Suprapubic skin (tissue), 4 donors: Measurements from ENCODE around the gene GIT1. TPM values are rescaled to one million over a fixed set of nuclear protein-coding genes. Genes with fewer than 3 reads are reported as not detected.

Source experiments
- DNase-seq, 2 donors: peaks; one replicate each; pipeline ENCODE4 v3.0.0-alpha.2; 2019; ENCODE audit warnings: low spot score in 2 of 2
- H3K27ac ChIP-seq: fragments of 200-600 bp; sonication (generic); one replicate; pipeline ENCODE4 v1.5.1; 2019
- H3K27me3 ChIP-seq: fragments of 200-600 bp; sonication (generic); one replicate; pipeline ENCODE4 v1.5.1; 2019
- H3K36me3 ChIP-seq: fragments of 200-600 bp; sonication (generic); one replicate; pipeline ENCODE4 v1.5.1; 2019
- H3K4me1 ChIP-seq: fragments of 200-600 bp; sonication (generic); one replicate; pipeline ENCODE4 v1.5.1; 2019
- H3K4me3 ChIP-seq: fragments of 200-600 bp; sonication (generic); one replicate; pipeline ENCODE4 v1.5.1; 2019; ENCODE audit warnings: mild to moderate bottlenecking
- H3K9me3 ChIP-seq: fragments of 200-600 bp; sonication (generic); one replicate; pipeline ENCODE4 v1.5.1; 2019
- EP300 ChIP-seq: sonication (generic); formaldehyde crosslinking; IDR thresholded peaks from one replicate; pipeline ENCODE4 v1.6.1; 2017; ENCODE audit warnings: antibody characterized with exemption
- POLR2A ChIP-seq, 2 donors: fragments of 450-650 bp; IDR thresholded peaks; one replicate each; pipeline ENCODE4 v1.6.1; 2017; ENCODE audit warnings: antibody characterized with exemption in 2 of 2, mild to moderate bottlenecking in 2 of 2, moderate library complexity in 2 of 2
- POLR2AphosphoS5 ChIP-seq, 3 donors: sonication (generic); formaldehyde crosslinking; IDR thresholded peaks; one replicate each; pipeline ENCODE4 v1.6.1; 2017; ENCODE audit warnings: antibody characterized with exemption in 3 of 3
- WGBS: methylation state at CpG from one replicate; pipeline ENCODE4 v1.1.5; 2018; 5-methylcytosine and 5-hydroxymethylcytosine counted together
- total RNA-seq, 4 donors: library from RNA; depleted of rRNA; stranded (reverse); fragments of >200 nt; gene quantifications; one replicate each; pipeline ENCODE4 v1.1.0, GENCODE V29; 2016
- TF ChIP-seq, protein P1 (sequence below), 2 donors: fragments of 200-600 bp in 1 of 2; fragments of 450-650 bp in 1 of 2; sonication (generic) in 1 of 2; IDR thresholded peaks; one replicate each; pipeline ENCODE4 v1.5.1; 2016 to 2019; ENCODE audit warnings: antibody characterized with exemption in 2 of 2, mild to moderate bottlenecking in 1 of 2, moderate library complexity in 1 of 2

Gene GIT1
- total RNA-seq, 4 donors from 2014 or later, result 66.7 to 103 (median 90.4) TPM

DNA sequence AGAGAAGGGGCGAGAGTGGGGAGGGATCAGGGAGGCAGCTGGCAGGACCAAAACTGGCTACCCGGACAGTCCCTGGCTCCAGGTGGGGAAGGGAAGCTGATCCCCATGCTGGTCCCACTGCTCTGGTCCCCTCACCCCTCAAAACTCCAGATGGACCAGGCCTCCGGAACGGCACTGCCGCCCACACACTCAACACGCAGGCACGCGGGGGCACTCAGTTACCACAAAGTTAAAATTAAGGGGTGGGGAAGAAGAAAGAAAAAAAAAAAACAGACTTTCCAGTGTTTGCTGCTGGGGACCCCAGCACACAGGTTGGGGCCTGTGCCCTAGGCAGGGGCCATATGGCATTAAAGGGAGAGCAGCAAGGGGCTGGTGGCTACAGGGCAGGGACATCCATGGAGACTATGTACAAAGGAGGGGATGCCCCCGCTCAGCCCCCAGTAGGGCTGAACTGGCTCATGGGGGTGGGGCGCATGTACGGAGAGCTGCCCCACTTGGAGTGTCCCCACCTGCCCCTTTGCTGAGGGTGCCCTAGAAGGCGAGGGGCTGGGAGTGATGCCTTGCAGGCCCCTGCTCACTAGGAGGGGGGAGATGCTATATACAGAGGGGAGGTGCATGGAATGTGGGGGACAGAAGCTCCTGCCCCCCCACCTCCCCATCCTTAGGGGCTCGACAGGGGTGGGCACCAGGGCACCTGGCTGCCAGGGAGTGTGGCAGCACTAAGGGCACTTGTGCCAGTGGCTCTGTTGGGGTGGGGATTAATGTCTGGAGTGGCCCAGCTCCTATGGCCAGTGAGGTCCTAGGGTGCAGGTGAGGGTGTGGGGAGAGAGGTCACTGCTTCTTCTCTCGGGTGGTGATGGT is 15.3 kb downstream of the GIT1 start:
- WGBS, result 84% methylated on average over 14 of the region's 14 CpGs
- peaks cover 55% of the 10 kb centered on the region for H3K36me3 ChIP-seq
- peaks cover 50% of the 10 kb centered on the region for H3K4me1 ChIP-seq
- DNase-seq, result peak in 1 of 2 donors; percentile 59
- no peaks in the 10 kb centered on the region for H3K9me3 ChIP-seq
- TF ChIP-seq POLR2A (IDR thresholded peaks at IDR 0.05), result no peak
- no peak for TF ChIP-seq EP300
- TF ChIP-seq, protein P1, sequence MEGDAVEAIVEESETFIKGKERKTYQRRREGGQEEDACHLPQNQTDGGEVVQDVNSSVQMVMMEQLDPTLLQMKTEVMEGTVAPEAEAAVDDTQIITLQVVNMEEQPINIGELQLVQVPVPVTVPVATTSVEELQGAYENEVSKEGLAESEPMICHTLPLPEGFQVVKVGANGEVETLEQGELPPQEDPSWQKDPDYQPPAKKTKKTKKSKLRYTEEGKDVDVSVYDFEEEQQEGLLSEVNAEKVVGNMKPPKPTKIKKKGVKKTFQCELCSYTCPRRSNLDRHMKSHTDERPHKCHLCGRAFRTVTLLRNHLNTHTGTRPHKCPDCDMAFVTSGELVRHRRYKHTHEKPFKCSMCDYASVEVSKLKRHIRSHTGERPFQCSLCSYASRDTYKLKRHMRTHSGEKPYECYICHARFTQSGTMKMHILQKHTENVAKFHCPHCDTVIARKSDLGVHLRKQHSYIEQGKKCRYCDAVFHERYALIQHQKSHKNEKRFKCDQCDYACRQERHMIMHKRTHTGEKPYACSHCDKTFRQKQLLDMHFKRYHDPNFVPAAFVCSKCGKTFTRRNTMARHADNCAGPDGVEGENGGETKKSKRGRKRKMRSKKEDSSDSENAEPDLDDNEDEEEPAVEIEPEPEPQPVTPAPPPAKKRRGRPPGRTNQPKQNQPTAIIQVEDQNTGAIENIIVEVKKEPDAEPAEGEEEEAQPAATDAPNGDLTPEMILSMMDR (IDR thresholded peaks at IDR 0.05), result no peak
- no peak for TF ChIP-seq POLR2AphosphoS5 (IDR thresholded peaks at IDR 0.05)
- no peak overlapping the region for H3K4me3 ChIP-seq
- no peaks in the 10 kb centered on the region for H3K27me3 ChIP-seq
- no peak overlapping the region for H3K27ac ChIP-seq

DNA sequence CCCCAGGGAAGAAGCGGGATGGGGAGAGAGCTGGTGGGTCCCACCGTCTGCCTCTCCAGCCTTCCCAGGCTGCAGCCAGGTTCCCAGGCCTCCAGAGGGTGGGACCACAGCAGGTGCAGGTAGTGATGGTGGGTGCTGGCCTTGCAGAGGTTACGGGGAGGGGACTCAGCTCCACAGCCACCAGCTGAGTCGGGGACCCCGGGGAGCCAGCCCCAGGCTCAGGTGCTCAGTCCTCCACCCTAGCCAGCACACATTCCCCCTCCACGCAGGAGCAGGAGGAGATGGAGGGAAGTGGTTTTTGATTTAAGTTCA is 15.9 kb downstream of the GIT1 start:
- TF ChIP-seq EP300 (no peak), POLR2AphosphoS5 (IDR thresholded peaks at IDR 0.05) (no peak), POLR2A (IDR thresholded peaks at IDR 0.05) (no peak)
- TF ChIP-seq, protein P1 (IDR thresholded peaks at IDR 0.05), result no peak
- H3K4me1 ChIP-seq, result peaks cover 54% of the 10 kb centered on the region
- H3K4me3 ChIP-seq, result no peak overlapping the region
- no peaks in the 10 kb centered on the region for H3K27me3 ChIP-seq
- peaks cover 50% of the 10 kb centered on the region for H3K36me3 ChIP-seq
- no peaks in the 10 kb centered on the region for H3K9me3 ChIP-seq
- H3K27ac ChIP-seq, result no peak overlapping the region
- DNase-seq, result peak in 1 of 2 donors; percentile 67
- WGBS, result 90% methylated on average over 6 of the region's 6 CpGs

DNA sequence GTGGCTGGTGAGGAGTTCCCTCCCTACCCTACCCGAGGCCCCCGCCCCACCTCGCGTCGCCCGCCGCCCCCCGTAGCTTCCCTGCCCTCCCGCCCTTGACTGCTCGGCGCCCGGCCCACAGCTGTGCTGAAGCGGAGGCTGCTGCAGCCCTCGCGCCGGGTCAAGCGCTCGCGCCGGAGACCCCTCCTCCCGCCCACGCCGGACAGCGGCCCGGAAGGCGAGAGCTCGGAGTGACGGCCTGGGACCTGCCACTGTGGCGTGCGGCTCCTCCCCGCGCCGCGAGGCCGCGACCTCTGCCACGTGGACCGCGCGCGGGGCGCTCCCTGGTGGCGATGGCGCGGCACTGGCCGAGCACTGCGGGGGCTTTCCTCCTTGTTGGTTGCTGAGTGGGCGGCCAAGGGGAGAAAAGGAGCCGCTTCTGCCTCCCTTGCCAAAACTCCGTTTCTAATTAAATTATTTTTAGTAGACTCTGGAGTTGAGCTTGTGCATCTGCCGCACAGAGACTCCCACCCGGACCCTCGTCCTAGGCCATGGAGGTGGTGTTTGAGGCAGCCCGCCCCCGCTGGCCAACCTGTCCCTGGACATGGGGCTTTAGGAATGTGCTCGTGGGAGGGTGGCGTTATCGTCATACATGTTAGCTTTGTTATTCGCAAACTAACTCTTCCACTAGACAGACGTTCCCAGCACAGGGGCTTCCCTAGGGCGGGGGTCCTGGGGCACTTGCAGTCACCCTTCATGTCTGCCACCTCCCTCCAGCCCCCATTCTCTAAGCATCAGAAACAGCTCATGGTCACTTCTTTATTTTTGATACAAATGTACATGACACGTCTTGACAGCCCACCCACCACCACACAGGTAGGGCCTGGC is 16.5 kb downstream of the GIT1 start:
- no peaks in the 10 kb centered on the region for H3K27me3 ChIP-seq
- WGBS, result 54% methylated on average over 25 of the region's 62 CpGs
- no peaks in the 10 kb centered on the region for H3K9me3 ChIP-seq
- H3K36me3 ChIP-seq, result peaks cover 44% of the 10 kb centered on the region
- peak overlapping the region; percentile 42 for H3K4me3 ChIP-seq
- TF ChIP-seq POLR2AphosphoS5 (IDR thresholded peaks at IDR 0.05), result no peak
- TF ChIP-seq, protein P1 (IDR thresholded peaks at IDR 0.05), result peak; percentile 45 to 77
- H3K27ac ChIP-seq, result no peak overlapping the region
- peak; percentile 70 to 82 for DNase-seq
- H3K4me1 ChIP-seq, result peaks cover 51% of the 10 kb centered on the region

DNA sequence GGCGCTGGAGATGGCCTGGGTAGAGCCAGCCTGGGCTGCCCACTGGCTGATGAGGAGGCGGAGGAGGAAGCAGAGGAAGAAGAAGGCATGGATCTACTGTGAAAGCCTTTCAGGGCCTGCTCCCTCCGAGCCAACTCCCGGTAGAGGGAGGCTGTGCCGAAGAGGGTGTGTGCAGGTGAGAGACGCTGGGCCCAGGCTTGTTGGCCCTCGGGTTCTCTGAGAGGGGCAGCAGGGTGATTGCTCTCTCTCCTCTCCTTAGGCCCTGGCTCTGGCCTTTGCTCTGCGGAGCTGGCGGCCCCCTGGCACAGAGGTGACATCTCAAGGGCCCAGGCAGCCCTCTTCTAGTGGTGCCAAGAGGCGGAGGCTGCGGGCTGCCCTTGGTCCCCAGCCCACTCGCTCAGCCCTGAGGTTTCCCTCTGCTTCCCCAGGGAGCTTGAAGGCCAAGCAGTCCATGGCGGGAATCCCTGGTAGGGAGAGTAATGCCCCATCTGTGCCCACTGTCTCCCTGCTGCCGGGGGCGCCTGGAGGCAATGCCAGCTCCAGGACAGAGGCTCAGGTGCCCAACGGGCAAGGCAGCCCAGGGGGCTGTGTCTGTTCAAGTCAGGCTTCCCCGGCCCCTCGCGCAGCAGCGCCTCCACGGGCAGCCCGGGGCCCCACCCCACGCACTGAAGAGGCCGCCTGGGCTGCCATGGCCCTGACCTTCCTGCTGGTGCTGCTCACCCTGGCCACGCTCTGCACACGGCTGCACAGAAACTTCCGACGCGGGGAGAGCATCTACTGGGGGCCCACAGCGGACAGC is 17.4 kb downstream of the GIT1 start:
- TF ChIP-seq POLR2A (IDR thresholded peaks at IDR 0.05), result no peak
- TF ChIP-seq POLR2AphosphoS5 (IDR thresholded peaks at IDR 0.05), result no peak
- TF ChIP-seq EP300, result no peak
- TF ChIP-seq, protein P1 (IDR thresholded peaks at IDR 0.05), result no peak
- WGBS, result 92% methylated on average over 2 of the region's 30 CpGs
- no peaks in the 10 kb centered on the region for H3K27me3 ChIP-seq
- peaks cover 36% of the 10 kb centered on the region for H3K36me3 ChIP-seq
- H3K4me1 ChIP-seq, result peaks cover 52% of the 10 kb centered on the region
- H3K27ac ChIP-seq, result no peak overlapping the region
- H3K9me3 ChIP-seq, result no peaks in the 10 kb centered on the region
- H3K4me3 ChIP-seq, result peak overlapping the region; percentile 42
- DNase-seq, result peak in 1 of 2 donors; percentile 68
